ENCODE measurements around the gene PCDHB11. TPM values are rescaled to one million over a fixed set of nuclear protein-coding genes. Genes with fewer than 3 reads are reported as not detected.
"Not testable (repeated sequence)": the region's sequence is repeated elsewhere in the genome, so short reads cannot be mapped to it uniquely, and the experiment has no call there.

Gene PCDHB11
- total RNA-seq, 4 donors from 2014 or later: 0.63 to 1.7 (median 1.4) TPM

DNA sequence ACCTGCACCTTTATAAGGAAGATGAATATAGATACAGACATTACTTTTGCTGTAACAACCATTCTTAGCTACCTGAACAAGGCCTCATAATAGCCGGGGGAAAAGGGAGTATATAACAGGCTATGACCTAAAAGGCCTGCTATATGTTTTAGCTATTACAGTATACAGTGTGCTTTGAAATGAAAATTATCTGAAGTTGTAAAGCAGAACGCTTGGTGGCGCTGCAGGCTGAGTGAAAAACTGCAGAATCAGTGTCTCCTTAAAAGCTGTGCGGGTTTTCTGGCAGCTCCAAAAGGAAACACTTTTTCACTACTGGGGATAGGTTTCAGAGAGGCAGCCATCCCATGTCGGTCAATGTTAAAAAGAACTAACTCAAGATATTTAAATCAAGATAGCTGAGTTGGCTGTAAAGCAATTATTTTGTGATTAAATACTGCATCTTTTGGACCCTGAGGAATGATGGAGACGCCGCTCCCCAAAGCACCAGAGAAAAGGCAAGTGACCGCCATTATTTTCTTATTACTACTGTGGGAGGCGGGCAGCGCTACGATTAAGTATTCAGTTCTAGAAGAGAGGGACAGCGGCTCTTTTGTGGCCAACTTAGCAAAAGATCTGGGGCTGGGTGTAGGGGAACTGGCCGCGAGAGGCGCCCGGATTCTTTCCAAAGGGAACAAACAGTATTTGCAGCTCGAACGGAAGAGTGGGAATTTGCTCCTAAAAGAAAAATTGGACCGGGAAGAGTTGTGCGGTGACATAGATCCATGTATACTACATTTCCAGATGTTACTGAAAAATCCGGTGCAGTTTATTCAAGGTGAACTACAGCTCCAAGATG lies 43.7 kb upstream of the PCDHB11 start:
- H3K4me3 ChIP-seq (ENCODE audit: low read depth, poor library complexity, severe bottlenecking): no peak overlapping the region
- 28 to 40% methylated on average over 21 of the region's 21 CpGs for WGBS, 2 donors
- intact Hi-C loops (cut with DNase I; ENCODE audit: low total_unique reads): no loop called here
- no peak for TF ChIP-seq POLR2A (IDR thresholded peaks at IDR 0.05)
- TF ChIP-seq, protein P1, sequence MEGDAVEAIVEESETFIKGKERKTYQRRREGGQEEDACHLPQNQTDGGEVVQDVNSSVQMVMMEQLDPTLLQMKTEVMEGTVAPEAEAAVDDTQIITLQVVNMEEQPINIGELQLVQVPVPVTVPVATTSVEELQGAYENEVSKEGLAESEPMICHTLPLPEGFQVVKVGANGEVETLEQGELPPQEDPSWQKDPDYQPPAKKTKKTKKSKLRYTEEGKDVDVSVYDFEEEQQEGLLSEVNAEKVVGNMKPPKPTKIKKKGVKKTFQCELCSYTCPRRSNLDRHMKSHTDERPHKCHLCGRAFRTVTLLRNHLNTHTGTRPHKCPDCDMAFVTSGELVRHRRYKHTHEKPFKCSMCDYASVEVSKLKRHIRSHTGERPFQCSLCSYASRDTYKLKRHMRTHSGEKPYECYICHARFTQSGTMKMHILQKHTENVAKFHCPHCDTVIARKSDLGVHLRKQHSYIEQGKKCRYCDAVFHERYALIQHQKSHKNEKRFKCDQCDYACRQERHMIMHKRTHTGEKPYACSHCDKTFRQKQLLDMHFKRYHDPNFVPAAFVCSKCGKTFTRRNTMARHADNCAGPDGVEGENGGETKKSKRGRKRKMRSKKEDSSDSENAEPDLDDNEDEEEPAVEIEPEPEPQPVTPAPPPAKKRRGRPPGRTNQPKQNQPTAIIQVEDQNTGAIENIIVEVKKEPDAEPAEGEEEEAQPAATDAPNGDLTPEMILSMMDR (IDR thresholded peaks at IDR 0.05): no peak
- DNase-seq (ENCODE audit: low spot score in 2 of 2): no peak

DNA sequence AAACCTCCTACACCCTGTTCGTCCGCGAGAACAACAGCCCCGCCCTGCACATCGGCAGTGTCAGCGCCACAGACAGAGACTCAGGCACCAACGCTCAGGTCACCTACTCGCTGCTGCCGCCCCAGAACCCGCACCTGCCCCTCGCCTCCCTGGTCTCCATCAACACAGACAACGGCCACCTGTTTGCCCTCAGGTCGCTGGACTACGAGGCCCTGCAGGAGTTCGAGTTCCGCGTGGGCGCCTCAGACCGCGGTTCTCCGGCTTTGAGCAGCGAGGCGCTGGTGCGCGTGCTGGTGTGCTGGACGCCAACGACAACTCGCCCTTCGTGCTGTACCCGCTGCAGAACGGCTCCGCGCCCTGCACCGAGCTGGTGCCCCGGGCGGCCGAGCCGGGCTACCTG lies 42.1 kb upstream of the PCDHB11 start:
- H3K4me3 ChIP-seq (ENCODE audit: low read depth, poor library complexity, severe bottlenecking); DNase-seq (ENCODE audit: low spot score in 2 of 2); intact Hi-C loops (cut with DNase I; ENCODE audit: low total_unique reads): not testable (repeated sequence)
- 42 to 45% methylated on average over 25 to 38 of the region's 38 CpGs for WGBS, 2 donors

DNA sequence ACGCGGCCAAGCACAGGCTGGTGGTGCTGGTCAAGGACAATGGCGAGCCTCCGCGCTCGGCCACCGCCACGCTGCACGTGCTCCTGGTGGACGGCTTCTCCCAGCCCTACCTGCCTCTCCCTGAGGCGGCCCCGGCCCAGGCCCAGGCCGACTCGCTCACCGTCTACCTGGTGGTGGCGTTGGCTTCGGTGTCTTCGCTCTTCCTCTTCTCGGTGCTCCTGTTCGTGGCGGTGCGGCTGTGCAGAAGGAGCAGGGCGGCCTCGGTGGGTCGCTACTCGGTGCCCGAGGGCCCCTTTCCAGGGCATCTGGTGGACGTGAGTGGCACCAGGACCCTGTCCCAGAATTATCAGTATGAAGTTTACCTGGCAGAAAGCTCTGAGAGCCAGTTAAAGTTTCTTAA lies 41.5 kb upstream of the PCDHB11 start:
- DNase-seq (ENCODE audit: low spot score in 2 of 2); intact Hi-C loops (cut with DNase I; ENCODE audit: low total_unique reads): not testable (repeated sequence)
- 18 to 46% methylated on average over 5 to 15 of the region's 28 CpGs for WGBS, 2 donors

DNA sequence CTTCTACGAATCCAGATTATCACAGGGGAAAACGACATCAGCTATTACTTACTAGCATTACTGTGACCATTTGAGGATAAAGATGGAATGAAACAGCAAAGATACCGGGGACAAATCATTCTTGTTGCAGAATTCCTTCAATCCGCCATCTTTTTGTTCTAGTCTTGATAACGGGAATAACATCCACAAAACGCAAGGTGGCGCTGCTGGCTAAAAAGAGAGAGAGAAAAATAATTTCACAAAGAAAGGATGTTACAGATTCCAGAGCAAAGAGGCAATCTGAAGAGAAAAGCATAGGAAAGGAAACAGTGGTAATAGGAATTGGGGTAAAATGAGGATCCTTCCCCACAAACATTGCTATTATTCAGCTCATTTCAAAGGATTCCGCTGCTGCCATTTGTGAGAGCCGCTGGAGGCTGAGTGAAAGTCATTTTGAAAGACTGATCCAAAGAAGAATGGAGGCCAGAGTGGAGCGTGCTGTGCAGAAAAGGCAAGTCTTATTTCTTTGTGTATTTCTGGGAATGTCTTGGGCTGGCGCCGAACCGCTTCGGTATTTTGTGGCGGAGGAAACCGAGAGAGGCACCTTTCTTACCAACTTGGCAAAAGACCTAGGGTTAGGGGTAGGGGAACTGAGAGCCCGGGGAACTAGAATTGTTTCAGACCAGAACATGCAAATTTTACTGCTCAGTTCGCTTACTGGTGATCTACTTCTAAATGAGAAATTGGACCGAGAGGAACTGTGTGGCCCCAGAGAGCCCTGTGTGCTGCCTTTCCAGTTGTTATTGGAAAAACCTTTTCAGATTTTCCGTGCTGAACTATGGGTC lies 26.8 kb upstream of the PCDHB11 start, which contains the start of gene PCDHB7:
Gene PCDHB7, plus strand, starts transcription at position 264 of the 824 bp plus-strand sequence. Its CDS starts 192 bp downstream, at position 456.
- intact Hi-C loops (cut with DNase I; ENCODE audit: low total_unique reads): no loop called here
- WGBS, 2 donors: 26 to 35% methylated on average over 20 of the region's 20 CpGs
- DNase-seq (ENCODE audit: low spot score in 2 of 2): no peak
- H3K4me3 ChIP-seq (ENCODE audit: low read depth, poor library complexity, severe bottlenecking): no peak within 1 kb of the TSS
- TF ChIP-seq, protein P1 (IDR thresholded peaks at IDR 0.05): no peak

More for the DNA sequence above, 41.5 kb upstream of the PCDHB11 start:
- H3K4me3 ChIP-seq (ENCODE audit: low read depth, poor library complexity, severe bottlenecking): not testable (repeated sequence)

DNA sequence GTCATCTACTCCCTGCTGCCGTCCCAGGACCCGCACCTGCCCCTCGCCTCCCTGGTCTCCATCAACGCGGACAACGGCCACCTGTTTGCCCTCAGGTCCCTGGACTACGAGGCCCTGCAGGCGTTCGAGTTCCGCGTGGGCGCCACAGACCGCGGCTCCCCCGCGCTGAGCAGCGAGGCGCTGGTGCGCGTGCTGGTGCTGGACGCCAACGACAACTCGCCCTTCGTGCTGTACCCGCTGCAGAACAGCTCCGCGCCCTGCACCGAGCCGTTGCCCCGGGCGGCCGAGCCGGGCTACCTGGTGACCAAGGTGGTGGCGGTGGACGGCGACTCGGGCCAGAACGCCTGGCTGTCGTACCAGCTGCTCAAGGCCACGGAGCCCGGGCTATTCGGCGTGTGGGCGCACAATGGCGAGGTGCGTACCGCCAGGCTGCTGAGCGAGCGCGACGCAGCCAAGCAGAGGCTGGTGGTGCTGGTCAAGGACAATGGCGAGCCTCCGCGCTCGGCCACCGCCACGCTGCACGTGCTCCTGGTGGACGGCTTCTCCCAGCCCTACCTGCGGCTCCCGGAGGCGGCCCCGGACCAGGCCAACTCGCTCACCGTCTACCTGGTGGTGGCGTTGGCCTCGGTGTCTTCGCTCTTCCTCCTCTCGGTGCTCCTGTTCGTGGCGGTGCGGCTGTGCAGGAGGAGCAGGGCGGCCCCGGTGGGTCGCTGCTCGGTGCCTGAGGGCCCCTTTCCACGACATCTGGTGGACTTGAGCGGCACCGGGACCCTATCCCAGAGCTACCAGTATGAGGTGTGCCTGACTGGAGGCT lies 24.9 kb upstream of the PCDHB11 start:
- intact Hi-C loops (cut with DNase I; ENCODE audit: low total_unique reads): not testable (repeated sequence)

DNA sequence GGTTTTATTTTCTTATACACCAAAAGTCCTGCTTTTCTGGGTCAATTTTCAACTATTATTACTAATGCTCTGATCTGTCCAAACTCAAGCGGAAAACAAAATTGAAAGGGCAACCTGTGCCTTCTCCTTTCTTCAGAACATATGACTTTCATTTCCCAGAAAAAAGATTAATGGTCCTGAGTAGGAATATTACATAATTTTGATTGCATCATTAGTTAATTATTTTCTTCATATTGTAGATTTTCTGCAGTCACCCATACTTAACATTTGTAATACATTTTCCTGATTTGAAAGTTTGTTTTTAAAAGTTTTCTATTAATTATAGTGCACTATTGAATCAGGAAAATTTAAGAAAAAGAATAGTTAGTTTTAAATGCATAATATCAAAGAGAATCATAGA lies 23.5 kb upstream of the PCDHB11 start:
- no peak for TF ChIP-seq POLR2A (IDR thresholded peaks at IDR 0.05)
- TF ChIP-seq, protein P1 (IDR thresholded peaks at IDR 0.05): no peak
- no peak for DNase-seq (ENCODE audit: low spot score in 2 of 2)
- WGBS, 2 donors: 51 to 67% methylated on average over 1 of the region's 1 CpG
- intact Hi-C loops (cut with DNase I; ENCODE audit: low total_unique reads): no loop called here
- H3K4me3 ChIP-seq (ENCODE audit: low read depth, poor library complexity, severe bottlenecking): no peak overlapping the region

More for the DNA sequence above, 24.9 kb upstream of the PCDHB11 start:
- not testable (repeated sequence) for DNase-seq (ENCODE audit: low spot score in 2 of 2); H3K4me3 ChIP-seq (ENCODE audit: low read depth, poor library complexity, severe bottlenecking)
- 42 to 51% methylated on average over 55 to 74 of the region's 79 CpGs for WGBS, 2 donors

DNA sequence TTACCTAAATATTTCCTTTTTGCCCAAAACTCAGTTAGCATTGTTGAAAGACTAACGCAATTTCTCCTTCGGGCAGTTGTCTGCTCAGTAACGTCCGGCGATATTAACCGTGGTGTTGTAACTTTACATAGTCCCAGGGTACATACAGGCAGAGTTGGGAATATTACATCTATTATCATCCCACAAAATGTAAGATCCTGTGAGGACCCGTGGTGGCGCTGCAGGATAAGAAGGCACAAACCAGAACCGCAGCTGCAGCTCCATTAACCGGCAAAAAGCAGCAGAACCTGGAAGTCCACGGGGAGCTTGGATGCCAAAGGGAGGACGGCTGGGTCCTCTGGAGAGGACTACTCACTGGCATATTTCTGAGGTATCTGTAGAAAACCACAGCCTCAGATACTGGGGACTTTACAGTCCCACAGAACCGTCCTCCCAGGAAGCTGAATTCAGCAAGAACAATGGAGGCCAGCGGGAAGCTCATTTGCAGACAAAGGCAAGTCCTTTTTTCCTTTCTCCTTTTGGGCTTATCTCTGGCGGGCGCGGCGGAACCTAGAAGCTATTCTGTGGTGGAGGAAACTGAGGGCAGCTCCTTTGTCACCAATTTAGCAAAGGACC lies 21.7 kb upstream of the PCDHB11 start, which contains the start of gene PCDHB8:
Gene PCDHB8, plus strand, starts transcription at position 214 of the 615 bp plus-strand sequence. Its CDS starts 245 bp downstream, at position 459.
- H3K4me3 ChIP-seq (ENCODE audit: low read depth, poor library complexity, severe bottlenecking); intact Hi-C loops (cut with DNase I; ENCODE audit: low total_unique reads); DNase-seq (ENCODE audit: low spot score in 2 of 2): not testable (repeated sequence)
- 32 to 35% methylated on average over 14 to 18 of the region's 18 CpGs for WGBS, 2 donors

DNA sequence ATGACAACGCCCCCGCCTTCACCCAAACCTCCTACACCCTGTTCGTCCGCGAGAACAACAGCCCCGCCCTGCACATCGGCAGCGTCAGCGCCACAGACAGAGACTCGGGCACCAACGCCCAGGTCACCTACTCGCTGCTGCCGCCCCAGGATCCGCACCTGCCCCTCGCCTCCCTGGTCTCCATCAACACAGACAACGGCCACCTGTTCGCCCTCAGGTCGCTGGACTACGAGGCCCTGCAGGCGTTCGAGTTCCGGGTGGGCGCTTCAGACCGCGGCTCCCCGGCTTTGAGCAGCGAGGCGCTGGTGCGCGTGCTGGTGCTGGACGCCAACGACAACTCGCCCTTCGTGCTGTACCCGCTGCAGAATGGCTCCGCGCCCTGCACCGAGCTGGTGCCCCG lies 20.1 kb upstream of the PCDHB11 start:
- DNase-seq (ENCODE audit: low spot score in 2 of 2); H3K4me3 ChIP-seq (ENCODE audit: low read depth, poor library complexity, severe bottlenecking); intact Hi-C loops (cut with DNase I; ENCODE audit: low total_unique reads): not testable (repeated sequence)
- 38 to 43% methylated on average over 30 to 35 of the region's 39 CpGs for WGBS, 2 donors

DNA sequence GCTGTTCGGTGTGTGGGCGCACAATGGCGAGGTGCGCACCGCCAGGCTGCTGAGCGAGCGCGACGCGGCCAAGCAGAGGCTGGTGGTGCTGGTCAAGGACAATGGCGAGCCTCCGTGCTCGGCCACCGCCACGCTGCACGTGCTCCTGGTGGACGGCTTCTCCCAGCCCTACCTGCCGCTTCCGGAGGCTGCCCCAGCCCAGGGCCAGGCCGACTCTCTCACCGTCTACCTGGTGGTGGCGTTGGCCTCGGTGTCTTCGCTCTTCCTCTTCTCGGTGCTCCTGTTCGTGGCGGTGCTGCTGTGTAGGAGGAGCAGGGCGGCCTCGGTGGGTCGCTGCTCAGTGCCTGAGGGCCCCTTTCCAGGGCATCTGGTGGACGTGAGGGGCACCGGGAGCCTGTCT lies 19.6 kb upstream of the PCDHB11 start:
- 33 to 50% methylated on average over 20 to 27 of the region's 32 CpGs for WGBS, 2 donors
- intact Hi-C loops (cut with DNase I; ENCODE audit: low total_unique reads); H3K4me3 ChIP-seq (ENCODE audit: low read depth, poor library complexity, severe bottlenecking); DNase-seq (ENCODE audit: low spot score in 2 of 2): not testable (repeated sequence)

All from lower leg skin (tissue), 4 donors.